Measurements from ENCODE around the gene NOD1. TPM values are rescaled to one million over a fixed set of nuclear protein-coding genes. Genes with fewer than 3 reads are reported as not detected.

The NOD1 gene
- total and polyA plus RNA-seq, 2 of the 13 experiments (the other 11 are each of a cell fraction or from before 2014, with no cell fraction given) = 1.7 to 2.9 TPM

DNA sequence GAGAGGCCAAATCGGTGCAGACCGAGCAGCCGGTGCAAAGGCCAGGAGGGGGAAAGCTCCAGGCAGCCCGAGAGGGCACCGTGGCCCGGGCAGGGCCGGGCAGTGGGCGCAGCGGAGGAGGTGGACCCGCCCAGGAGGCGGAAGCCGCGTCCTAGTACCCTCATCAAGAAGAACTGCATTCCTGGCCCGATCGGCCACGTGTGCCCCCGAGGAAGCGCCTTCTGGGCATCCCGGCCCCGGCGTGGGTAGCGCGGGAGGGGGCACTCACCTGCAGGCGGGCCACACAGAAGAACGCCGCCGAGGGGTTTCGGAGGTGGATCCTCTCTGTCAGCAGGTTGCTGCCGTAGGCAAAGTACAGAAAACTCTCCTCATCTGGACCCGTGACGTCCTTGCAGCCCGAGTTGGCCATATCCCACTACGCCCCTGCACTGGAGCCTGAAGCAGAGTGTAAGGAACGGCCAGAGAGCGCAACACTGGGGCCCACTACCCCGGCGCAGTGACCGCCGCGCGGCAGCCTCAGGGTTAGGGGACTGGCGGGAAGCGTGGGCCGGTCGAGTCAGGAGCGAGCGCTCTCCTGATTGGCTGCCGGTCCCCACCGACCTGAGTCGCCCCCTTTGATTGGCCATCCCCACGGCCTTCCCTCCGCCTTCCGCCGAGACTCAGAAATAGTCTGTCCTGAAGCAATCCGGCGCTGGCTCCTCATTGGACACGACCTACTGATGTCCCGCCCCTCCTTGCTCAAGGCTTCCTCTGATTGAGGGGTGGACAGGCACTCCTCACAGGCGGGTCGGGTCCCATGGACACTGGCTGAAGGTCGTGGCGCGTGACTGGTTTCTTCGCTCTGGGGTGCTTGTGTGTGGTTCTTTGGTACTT is 26.0 kb upstream of the NOD1 start, which contains the start of gene GGCT (continued):
- peak; percentile 41 for TF ChIP-seq YY1 (IDR thresholded peaks at IDR 0.05; ENCODE audit: insufficient read depth, insufficient replicate concordance, low read depth, low read length)
- TF ChIP-seq ZNF768 (CRISPR knock-in tag; IDR thresholded peaks at IDR 0.05) = peak; percentile 52; the same call in 1 of the 2 replicates
- no peak for TF ChIP-seq MZF1 (CRISPR knock-in tag; IDR thresholded peaks at IDR 0.05; ENCODE audit: borderline replicate concordance)
- peak; percentile 88; the same call in 1 of the 2 replicates for TF ChIP-seq ZNF563 (CRISPR knock-in tag; IDR thresholded peaks at IDR 0.05)
- no peak for TF ChIP-seq SNRNP70 (IDR thresholded peaks at IDR 0.05; ENCODE audit: low read depth, low read length)
- TF ChIP-seq, protein P1, sequence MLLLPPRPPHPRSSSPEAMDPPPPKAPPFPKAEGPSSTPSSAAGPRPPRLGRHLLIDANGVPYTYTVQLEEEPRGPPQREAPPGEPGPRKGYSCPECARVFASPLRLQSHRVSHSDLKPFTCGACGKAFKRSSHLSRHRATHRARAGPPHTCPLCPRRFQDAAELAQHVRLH (CRISPR knock-in tag; IDR thresholded peaks at IDR 0.05; ENCODE audit: borderline replicate concordance, low read depth) = no peak
- TF ChIP-seq SAP130 (CRISPR knock-in tag; IDR thresholded peaks at IDR 0.05; ENCODE audit: low read depth) = peak; percentile 87
- TF ChIP-seq CAMTA2 (CRISPR knock-in tag; IDR thresholded peaks at IDR 0.05; ENCODE audit: borderline replicate concordance) = no peak
- no peak for TF ChIP-seq PAF1 (CRISPR knock-in tag; IDR thresholded peaks at IDR 0.05)
- TF ChIP-seq EEA1 (CRISPR knock-in tag; IDR thresholded peaks at IDR 0.05; ENCODE audit: borderline replicate concordance) = peak; percentile 59; the same call in 1 of the 2 replicates
- TF ChIP-seq, protein P2, sequence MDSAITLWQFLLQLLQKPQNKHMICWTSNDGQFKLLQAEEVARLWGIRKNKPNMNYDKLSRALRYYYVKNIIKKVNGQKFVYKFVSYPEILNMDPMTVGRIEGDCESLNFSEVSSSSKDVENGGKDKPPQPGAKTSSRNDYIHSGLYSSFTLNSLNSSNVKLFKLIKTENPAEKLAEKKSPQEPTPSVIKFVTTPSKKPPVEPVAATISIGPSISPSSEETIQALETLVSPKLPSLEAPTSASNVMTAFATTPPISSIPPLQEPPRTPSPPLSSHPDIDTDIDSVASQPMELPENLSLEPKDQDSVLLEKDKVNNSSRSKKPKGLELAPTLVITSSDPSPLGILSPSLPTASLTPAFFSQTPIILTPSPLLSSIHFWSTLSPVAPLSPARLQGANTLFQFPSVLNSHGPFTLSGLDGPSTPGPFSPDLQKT (CRISPR knock-in tag; IDR thresholded peaks at IDR 0.05; ENCODE audit: borderline replicate concordance) = no peak
- peak; percentile 19; the same call in 1 of the 2 replicates for TF ChIP-seq ZBED4 (CRISPR knock-in tag; IDR thresholded peaks at IDR 0.05; ENCODE audit: borderline replicate concordance)
- TF ChIP-seq NFATC3 (CRISPR knock-in tag; IDR thresholded peaks at IDR 0.05) = no peak
- TF ChIP-seq HOXA5 (CRISPR knock-in tag; IDR thresholded peaks at IDR 0.05) = no peak
- TF ChIP-seq ZNF737 (CRISPR knock-in tag; IDR thresholded peaks at IDR 0.05; ENCODE audit: borderline replicate concordance) = no peak
- peak; percentile 70; the same call in 1 of the 2 replicates for TF ChIP-seq KAT7 (CRISPR knock-in tag; IDR thresholded peaks at IDR 0.05; ENCODE audit: borderline replicate concordance)
- TF ChIP-seq MED1 (CRISPR knock-in tag; IDR thresholded peaks at IDR 0.05) = peak; percentile 33; the same call in 1 of the 2 replicates
- TF ChIP-seq GATA4 (IDR thresholded peaks at IDR 0.05; ENCODE audit: borderline replicate concordance, low read depth) = 0 out of 2 replicates have a peak, but pooled peaks have one; percentile 20
- no peak for TF ChIP-seq GTF2F1 (IDR thresholded peaks at IDR 0.05; ENCODE audit: low read length)
- TF ChIP-seq CREBL2 (CRISPR knock-in tag; IDR thresholded peaks at IDR 0.05; ENCODE audit: borderline replicate concordance) = 0 out of 2 replicates have a peak, but pooled peaks have one; percentile 63
- TF ChIP-seq TARDBP (CRISPR knock-in tag; IDR thresholded peaks at IDR 0.05) = peak; percentile 30; the same call in 1 of the 2 replicates
- peak; percentile 69; the same call in 1 of the 2 replicates for TF ChIP-seq ZNF225 (CRISPR knock-in tag; IDR thresholded peaks at IDR 0.05)
- peak; percentile 60; the same call in 1 of the 2 replicates for TF ChIP-seq ZNF160 (CRISPR knock-in tag; IDR thresholded peaks at IDR 0.05)
- no peak for TF ChIP-seq ZNF570 (CRISPR knock-in tag; IDR thresholded peaks at IDR 0.05; ENCODE audit: borderline replicate concordance)
- TF ChIP-seq ZNF17 (CRISPR knock-in tag; IDR thresholded peaks at IDR 0.05) = no peak

All from HepG2 (cell line).